Prostate gland (tissue), 2 donors: ENCODE data around the gene RAD51B.

Experiments used
- POLR2AphosphoS5 ChIP-seq: sonication (generic); formaldehyde crosslinking; IDR thresholded peaks from one replicate; pipeline ENCODE4 v1.6.1; 2017; ENCODE audit warnings: antibody characterized with exemption
- TF ChIP-seq, protein P1 (sequence below), 4 experiments: fragments of 200-600 bp in 2 of 4; fragments of 450-650 bp in 2 of 4; sonication (generic) in 2 of 4; IDR thresholded peaks; 1 replicate in 3 of 4; 2 replicates in 1 of 4; pipeline ENCODE4 v1.5.1; 2016 to 2019; ENCODE audit warnings: antibody characterized with exemption in 4 of 4, mild to moderate bottlenecking in 2 of 4, moderate library complexity in 2 of 4

DNA sequence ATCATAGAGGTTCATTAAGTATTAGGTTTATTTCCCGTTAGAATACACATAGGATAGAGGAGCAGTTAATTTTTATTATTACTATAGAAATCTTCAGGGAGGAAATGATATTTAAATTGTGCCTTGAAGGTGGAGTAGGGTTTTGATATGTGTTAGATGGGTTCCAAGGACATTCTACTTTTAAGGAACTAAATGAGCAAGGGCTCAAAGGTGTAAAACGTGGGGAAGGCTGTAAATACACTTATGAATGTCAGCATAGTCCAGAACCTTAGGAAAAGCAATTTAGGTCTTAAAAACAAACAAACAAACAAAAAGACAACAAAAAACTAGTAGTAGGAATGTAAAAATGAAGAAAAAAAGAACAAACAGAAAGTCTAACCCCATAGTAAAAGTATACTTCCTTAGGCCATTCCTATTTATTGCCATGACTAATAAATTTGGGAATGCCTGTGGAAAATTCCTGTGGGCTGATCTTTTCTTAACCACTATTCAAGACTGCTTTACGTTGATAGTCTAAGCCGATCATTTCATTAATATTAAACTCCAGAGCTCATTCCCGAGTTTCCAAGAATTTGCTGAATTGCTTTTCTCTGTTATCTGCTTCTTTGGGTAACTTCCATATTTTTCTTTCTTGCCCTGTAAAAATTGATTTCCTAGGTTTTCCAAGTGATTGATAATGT is 180.3 kb downstream of the RAD51B start:
- TF ChIP-seq, protein P1, sequence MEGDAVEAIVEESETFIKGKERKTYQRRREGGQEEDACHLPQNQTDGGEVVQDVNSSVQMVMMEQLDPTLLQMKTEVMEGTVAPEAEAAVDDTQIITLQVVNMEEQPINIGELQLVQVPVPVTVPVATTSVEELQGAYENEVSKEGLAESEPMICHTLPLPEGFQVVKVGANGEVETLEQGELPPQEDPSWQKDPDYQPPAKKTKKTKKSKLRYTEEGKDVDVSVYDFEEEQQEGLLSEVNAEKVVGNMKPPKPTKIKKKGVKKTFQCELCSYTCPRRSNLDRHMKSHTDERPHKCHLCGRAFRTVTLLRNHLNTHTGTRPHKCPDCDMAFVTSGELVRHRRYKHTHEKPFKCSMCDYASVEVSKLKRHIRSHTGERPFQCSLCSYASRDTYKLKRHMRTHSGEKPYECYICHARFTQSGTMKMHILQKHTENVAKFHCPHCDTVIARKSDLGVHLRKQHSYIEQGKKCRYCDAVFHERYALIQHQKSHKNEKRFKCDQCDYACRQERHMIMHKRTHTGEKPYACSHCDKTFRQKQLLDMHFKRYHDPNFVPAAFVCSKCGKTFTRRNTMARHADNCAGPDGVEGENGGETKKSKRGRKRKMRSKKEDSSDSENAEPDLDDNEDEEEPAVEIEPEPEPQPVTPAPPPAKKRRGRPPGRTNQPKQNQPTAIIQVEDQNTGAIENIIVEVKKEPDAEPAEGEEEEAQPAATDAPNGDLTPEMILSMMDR (IDR thresholded peaks at IDR 0.05) = no peak
- TF ChIP-seq POLR2AphosphoS5 = no peak
